K562 (cell line): ENCODE data around the gene CAMK1D. TPM values are rescaled to one million over a fixed set of nuclear protein-coding genes. Genes with fewer than 3 reads are reported as not detected.

ENCODE experiments used
- ATAC-seq: fragments of 200-7000 bp; cut with Tn5 transposase; 3 replicates; pipeline ENCODE4 v1.9.1; 2020; ENCODE audit warnings: moderate library complexity
- BruUV-seq: library from RNA; stranded (reverse); fragments of 400-500 nt; replicated peaks from 2 replicates; lab custom pipeline; 2021; lab: Mats Ljungman, UMichigan
- CTCF ChIA-PET: fragments of 300-600 bp; formaldehyde crosslinking; extraction: SDS; loops from one replicate; lab custom pipeline; 2021; ENCODE audit warnings: low intra/inter-chr PET ratio; lab: Yijun Ruan, JAX
- POLR2A ChIA-PET: fragments of 300-600, 350-650 bp; sonication (Branson Sonifier 250); formaldehyde crosslinking; extraction: SDS; loops from one replicate; lab custom pipeline; 2021; ENCODE audit warnings: antibody characterized with exemption, inconsistent platforms; lab: Yijun Ruan, JAX
- DNase-seq, 4 experiments: peaks; one replicate each; pipeline versions ENCODE4 v3.0.0 to v3.0.0-alpha.2; 2011 to 2018; ENCODE audit warnings: low spot score in 3 of 4, mixed read lengths in 3 of 4; ENCODE audit errors: extremely low read depth in 1 of 4
- FAIRE-seq: peaks from 2 replicates; lab custom pipeline; 2011; peaks lifted over from hg19 to GRCh38; lab: Jason Lieb, UNC
- H2AFZ ChIP-seq: 2 replicates; pipeline ENCODE4 v1.6.0; 2011; ENCODE audit warnings: low read depth, low read length, control low read depth, inconsistent platforms
- H3K27ac ChIP-seq: fragments of 200-600 bp; 3 replicates; pipeline ENCODE4 v1.8.0; 2011; ENCODE audit warnings: low read depth, mild to moderate bottlenecking, control low read depth, inconsistent platforms, low read length, moderate library complexity, mixed read lengths; ENCODE audit errors: extremely low read depth
- H3K27me3 ChIP-seq, 2 experiments: fragments of 300-600 bp in 1 of 2; 2 replicates in 1 of 2; 3 replicates in 1 of 2; pipeline versions ENCODE4 v1.6.0 to v1.8.0; 2011; ENCODE audit warnings: inconsistent platforms in 2 of 2, low read length in 2 of 2, mild to moderate bottlenecking in 1 of 2, mixed read lengths in 1 of 2, moderate library complexity in 1 of 2; ENCODE audit not compliant: control insufficient read depth in 2 of 2, insufficient read depth in 2 of 2
- H3K36me3 ChIP-seq: fragments of 300-600 bp; 3 replicates; pipeline ENCODE4 v1.8.0; 2011; ENCODE audit warnings: mild to moderate bottlenecking, low read length, inconsistent platforms; ENCODE audit not compliant: control insufficient read depth, insufficient read depth
- H3K4me1 ChIP-seq, 2 experiments: fragments of 200-600 bp in 1 of 2; replicated peaks in 1 of 2; 2 replicates in 1 of 2; 3 replicates in 1 of 2; pipeline versions ENCODE4 v1.5.1 to v1.8.0; 2011; ENCODE audit warnings: inconsistent platforms in 2 of 2, low read length in 2 of 2, mild to moderate bottlenecking in 1 of 2, mixed read lengths in 1 of 2, moderate library complexity in 1 of 2; ENCODE audit not compliant: control insufficient read depth in 2 of 2, insufficient read depth in 2 of 2
- H3K4me2 ChIP-seq: 2 replicates; pipeline ENCODE4 v1.6.1; 2011; ENCODE audit warnings: low read length, control low read depth, inconsistent platforms, mixed read lengths; ENCODE audit not compliant: insufficient read depth
- H3K4me3 ChIP-seq: fragments of 200-600 bp; sonication (generic), shearing (Covaris generic); 2 replicates; pipeline ENCODE4 v1.5.1; 2016; ENCODE audit warnings: control low read depth, inconsistent platforms
- H3K79me2 ChIP-seq: fragments of 200-600 bp; 3 replicates; pipeline ENCODE4 v1.8.0; 2011; ENCODE audit warnings: low read length, inconsistent platforms; ENCODE audit not compliant: control insufficient read depth, insufficient read depth
- H3K9ac ChIP-seq, 2 experiments: 2 replicates each; pipeline versions ENCODE4 v1.6.0 to v1.6.1; 2011; ENCODE audit warnings: low read depth in 2 of 2, low read length in 2 of 2, control low read depth in 1 of 2, inconsistent platforms in 1 of 2, mild to moderate bottlenecking in 1 of 2, mixed read lengths in 1 of 2; ENCODE audit not compliant: insufficient read depth in 1 of 2
- H3K9me1 ChIP-seq: one replicate; pipeline ENCODE4 v1.6.0; 2011; ENCODE audit warnings: inconsistent platforms, mild to moderate bottlenecking, low read length, moderate library complexity; ENCODE audit not compliant: control insufficient read depth, insufficient read depth
- H3K9me3 ChIP-seq: replicated peaks from 2 replicates; pipeline ENCODE4 v1.5.1; 2011; ENCODE audit warnings: low read depth, low read length, inconsistent platforms; ENCODE audit not compliant: control insufficient read depth, insufficient read depth
- H4K20me1 ChIP-seq: replicated peaks from 2 replicates; pipeline ENCODE4 v1.6.1; 2011; ENCODE audit warnings: low read length, inconsistent platforms, mixed read lengths; ENCODE audit not compliant: control insufficient read depth, insufficient read depth
- BCL6 ChIP-seq: fragments of 250-450 bp; sonication (Bioruptor Pico); IDR thresholded peaks from 2 replicates; pipeline ENCODE4 v1.4.0; 2020
- BRCA1 ChIP-seq, 2 experiments: fragments of 450-650 bp in 1 of 2; sonication (generic) in 1 of 2; formaldehyde crosslinking in 1 of 2; IDR thresholded peaks; 2 replicates each; pipeline versions ENCODE4 v1.5.0 to v1.6.1; 2017 to 2020; ENCODE audit warnings: mild to moderate bottlenecking in 1 of 2, missing genetic modification reagents in 1 of 2
- NFIC ChIP-seq: fragments of 450-650 bp; IDR thresholded peaks from 2 replicates; pipeline ENCODE4 v1.6.1; 2017; ENCODE audit warnings: mild to moderate bottlenecking, inconsistent platforms
- OTX1 ChIP-seq: fragments of 450-650 bp; formaldehyde crosslinking; IDR thresholded peaks from 2 replicates; pipeline ENCODE4 v1.4.0; 2022; ENCODE audit warnings: mild to moderate bottlenecking
- POLR2G ChIP-seq: fragments of 200-400 bp; formaldehyde crosslinking; IDR thresholded peaks from 2 replicates; pipeline ENCODE4 v1.6.1; 2017; ENCODE audit warnings: low read depth, mild to moderate bottlenecking, antibody characterized with exemption, low read length, moderate library complexity
- SRSF3 ChIP-seq: fragments of 200-400 bp; formaldehyde crosslinking; IDR thresholded peaks from 2 replicates; pipeline ENCODE4 v1.6.1; 2016; ENCODE audit warnings: mild to moderate bottlenecking, low read length, moderate library complexity; ENCODE audit not compliant: insufficient read depth
- ZNF263 ChIP-seq: sonication (generic); formaldehyde crosslinking; IDR thresholded peaks from 2 replicates; pipeline ENCODE4 v1.8.0; 2022; ENCODE audit warnings: mild to moderate bottlenecking, missing genetic modification reagents, borderline replicate concordance
- ZNF347 ChIP-seq: fragments of 450-650 bp; formaldehyde crosslinking; IDR thresholded peaks from 2 replicates; pipeline ENCODE4 v1.4.0; 2020; ENCODE audit warnings: low read depth, mild to moderate bottlenecking, moderate library complexity
- ZNF586 ChIP-seq: fragments of 450-650 bp; formaldehyde crosslinking; conservative IDR thresholded peaks from 2 replicates; pipeline ENCODE4 v1.4.0; 2020; ENCODE audit warnings: mild to moderate bottlenecking, moderate library complexity
- ZNF785 ChIP-seq: fragments of 250-450 bp; sonication (Bioruptor Pico); IDR thresholded peaks from 2 replicates; pipeline ENCODE4 v1.4.0; 2020; ENCODE audit warnings: mild to moderate bottlenecking
- WGBS: fragments of 100-300 bp; shearing (Covaris generic); methylation state at CpG from one replicate; pipeline ENCODE4 v1.1.6; 2016; ENCODE audit warnings: low coverage, mixed read lengths; ENCODE audit not compliant: insufficient coverage; ENCODE audit errors: missing lambda C conversion rate; 5-methylcytosine and 5-hydroxymethylcytosine counted together
- in situ Hi-C: fragments of 300-500 bp; cut with MboI; formaldehyde crosslinking; loops from 4 replicates; pipeline ENCODE4 v1.15.0; 2018; ENCODE audit warnings: inconsistent platforms, mixed read lengths
- intact Hi-C: fragments of 100-400 bp; cut with micrococcal nuclease; formaldehyde crosslinking; loops from 2 replicates; pipeline ENCODE4 v1.14.2; 2022
- polyA plus RNA-seq, 8 experiments: library from polyadenylated mRNA; depleted of rRNA in 4 of 8; stranded (reverse) in 5 of 8; unstranded in 3 of 8; fragments of >200 nt; fragmentation: Nextera tagmentation in 2 of 8; fragmentation: Illumina TruSeq in 1 of 8; extraction: Ambion mirVana in 2 of 8; extraction: Trizol in 1 of 8; gene quantifications; 2 replicates each; pipeline versions ENCODE4 v1.2.1 to v1.2.3, GENCODE V29; 2011 to 2014; ENCODE audit warnings: inconsistent platforms in 1 of 8, missing spikeins in 1 of 8
- total RNA-seq, 7 experiments: library from RNA; depleted of rRNA in 6 of 7; stranded (reverse); fragments of >200 nt in 6 of 7; fragmentation: Illumina TruSeq in 2 of 7; extraction: Trizol in 2 of 7; gene quantifications; 2 replicates each; pipeline versions ENCODE4 v1.2.1 to v1.2.3, GENCODE V29; 2011 to 2021; ENCODE audit warnings: low replicate concordance in 1 of 7
- TF ChIP-seq, protein P1 (sequence below): sonication (generic); formaldehyde crosslinking; IDR thresholded peaks from 2 replicates; pipeline ENCODE4 v1.8.1; 2022; ENCODE audit warnings: missing genetic modification reagents
- TF ChIP-seq, protein P2 (sequence below), 2 experiments: fragments of 150-350 bp in 1 of 2; IDR thresholded peaks; 2 replicates each; pipeline ENCODE4 v1.6.1; 2012 to 2016; ENCODE audit warnings: low read depth in 2 of 2, low read length in 2 of 2, mild to moderate bottlenecking in 1 of 2, moderate library complexity in 1 of 2
- TF ChIP-seq, protein P3 (sequence below): fragments of 250-450 bp; sonication (Bioruptor Pico); IDR thresholded peaks from 2 replicates; pipeline ENCODE4 v1.4.0; 2020; ENCODE audit warnings: mild to moderate bottlenecking, moderate library complexity, borderline replicate concordance

The CAMK1D gene
- total and polyA plus RNA-seq, 9 of the 15 experiments (the other 6 are each of a cell fraction or from before 2014, with no cell fraction given): 0.12 to 0.24 (median 0.20) TPM; not detected in 5

DNA sequence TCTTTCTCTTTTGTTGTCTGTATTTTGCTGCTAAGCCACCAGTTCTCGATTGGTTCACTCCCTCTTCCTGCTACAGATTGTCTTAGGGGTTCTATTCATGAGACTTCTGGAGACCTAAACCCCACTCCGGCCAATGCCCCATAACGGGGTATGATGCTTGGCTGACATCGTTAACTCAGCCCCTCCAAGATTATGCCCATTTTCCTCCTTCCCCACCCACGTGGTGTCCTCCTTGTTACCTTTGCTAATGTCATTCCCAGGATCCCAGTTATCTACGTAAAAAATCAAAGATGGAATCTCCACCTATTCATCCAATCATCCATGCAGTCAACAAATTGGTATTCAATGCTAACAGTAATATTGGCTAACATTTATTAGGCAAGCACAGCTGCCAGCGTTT is 228.3 kb downstream of the CAMK1D start:
- ChIA-PET POLR2A (no interaction called here), CTCF (no interaction called here)
- H4K20me1 ChIP-seq: no peaks in the 10 kb centered on the region
- H2AFZ ChIP-seq: no peak overlapping the region
- no peak overlapping the region for H3K4me3 ChIP-seq
- no TSS peak for BruUV-seq
- WGBS: 1% methylated on average over 7 of the region's 7 CpGs
- no peak for DNase-seq
- H3K27ac ChIP-seq: no peak overlapping the region
- no peak overlapping the region for H3K4me2 ChIP-seq
- H3K79me2 ChIP-seq: no peaks in the 10 kb centered on the region
- no peaks in the 10 kb centered on the region for H3K36me3 ChIP-seq
- intact Hi-C loops: no loop called here
- H3K9ac ChIP-seq: no peak overlapping the region
- no peaks in the 10 kb centered on the region for H3K9me3 ChIP-seq
- no peak for TF ChIP-seq ZNF586
- no peak for TF ChIP-seq BRCA1 (IDR thresholded peaks at IDR 0.05)
- TF ChIP-seq BRCA1 (CRISPR knock-in tag; IDR thresholded peaks at IDR 0.05): no peak
- no peak for TF ChIP-seq ZNF785 (CRISPR knock-in tag)
- TF ChIP-seq, protein P1, sequence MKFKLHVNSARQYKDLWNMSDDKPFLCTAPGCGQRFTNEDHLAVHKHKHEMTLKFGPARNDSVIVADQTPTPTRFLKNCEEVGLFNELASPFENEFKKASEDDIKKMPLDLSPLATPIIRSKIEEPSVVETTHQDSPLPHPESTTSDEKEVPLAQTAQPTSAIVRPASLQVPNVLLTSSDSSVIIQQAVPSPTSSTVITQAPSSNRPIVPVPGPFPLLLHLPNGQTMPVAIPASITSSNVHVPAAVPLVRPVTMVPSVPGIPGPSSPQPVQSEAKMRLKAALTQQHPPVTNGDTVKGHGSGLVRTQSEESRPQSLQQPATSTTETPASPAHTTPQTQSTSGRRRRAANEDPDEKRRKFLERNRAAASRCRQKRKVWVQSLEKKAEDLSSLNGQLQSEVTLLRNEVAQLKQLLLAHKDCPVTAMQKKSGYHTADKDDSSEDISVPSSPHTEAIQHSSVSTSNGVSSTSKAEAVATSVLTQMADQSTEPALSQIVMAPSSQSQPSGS (CRISPR knock-in tag): no peak
- TF ChIP-seq NFIC: no peak
- no peak for TF ChIP-seq ZNF347
- TF ChIP-seq, protein P2, sequence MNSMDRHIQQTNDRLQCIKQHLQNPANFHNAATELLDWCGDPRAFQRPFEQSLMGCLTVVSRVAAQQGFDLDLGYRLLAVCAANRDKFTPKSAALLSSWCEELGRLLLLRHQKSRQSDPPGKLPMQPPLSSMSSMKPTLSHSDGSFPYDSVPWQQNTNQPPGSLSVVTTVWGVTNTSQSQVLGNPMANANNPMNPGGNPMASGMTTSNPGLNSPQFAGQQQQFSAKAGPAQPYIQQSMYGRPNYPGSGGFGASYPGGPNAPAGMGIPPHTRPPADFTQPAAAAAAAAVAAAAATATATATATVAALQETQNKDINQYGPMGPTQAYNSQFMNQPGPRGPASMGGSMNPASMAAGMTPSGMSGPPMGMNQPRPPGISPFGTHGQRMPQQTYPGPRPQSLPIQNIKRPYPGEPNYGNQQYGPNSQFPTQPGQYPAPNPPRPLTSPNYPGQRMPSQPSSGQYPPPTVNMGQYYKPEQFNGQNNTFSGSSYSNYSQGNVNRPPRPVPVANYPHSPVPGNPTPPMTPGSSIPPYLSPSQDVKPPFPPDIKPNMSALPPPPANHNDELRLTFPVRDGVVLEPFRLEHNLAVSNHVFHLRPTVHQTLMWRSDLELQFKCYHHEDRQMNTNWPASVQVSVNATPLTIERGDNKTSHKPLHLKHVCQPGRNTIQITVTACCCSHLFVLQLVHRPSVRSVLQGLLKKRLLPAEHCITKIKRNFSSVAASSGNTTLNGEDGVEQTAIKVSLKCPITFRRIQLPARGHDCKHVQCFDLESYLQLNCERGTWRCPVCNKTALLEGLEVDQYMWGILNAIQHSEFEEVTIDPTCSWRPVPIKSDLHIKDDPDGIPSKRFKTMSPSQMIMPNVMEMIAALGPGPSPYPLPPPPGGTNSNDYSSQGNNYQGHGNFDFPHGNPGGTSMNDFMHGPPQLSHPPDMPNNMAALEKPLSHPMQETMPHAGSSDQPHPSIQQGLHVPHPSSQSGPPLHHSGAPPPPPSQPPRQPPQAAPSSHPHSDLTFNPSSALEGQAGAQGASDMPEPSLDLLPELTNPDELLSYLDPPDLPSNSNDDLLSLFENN (IDR thresholded peaks at IDR 0.05; ENCODE audit: low read depth in 2 of 2, low read length in 2 of 2): no peak
- no peak for TF ChIP-seq OTX1 (CRISPR knock-in tag)
- no peak for TF ChIP-seq BCL6 (CRISPR knock-in tag)
- TF ChIP-seq, protein P3, sequence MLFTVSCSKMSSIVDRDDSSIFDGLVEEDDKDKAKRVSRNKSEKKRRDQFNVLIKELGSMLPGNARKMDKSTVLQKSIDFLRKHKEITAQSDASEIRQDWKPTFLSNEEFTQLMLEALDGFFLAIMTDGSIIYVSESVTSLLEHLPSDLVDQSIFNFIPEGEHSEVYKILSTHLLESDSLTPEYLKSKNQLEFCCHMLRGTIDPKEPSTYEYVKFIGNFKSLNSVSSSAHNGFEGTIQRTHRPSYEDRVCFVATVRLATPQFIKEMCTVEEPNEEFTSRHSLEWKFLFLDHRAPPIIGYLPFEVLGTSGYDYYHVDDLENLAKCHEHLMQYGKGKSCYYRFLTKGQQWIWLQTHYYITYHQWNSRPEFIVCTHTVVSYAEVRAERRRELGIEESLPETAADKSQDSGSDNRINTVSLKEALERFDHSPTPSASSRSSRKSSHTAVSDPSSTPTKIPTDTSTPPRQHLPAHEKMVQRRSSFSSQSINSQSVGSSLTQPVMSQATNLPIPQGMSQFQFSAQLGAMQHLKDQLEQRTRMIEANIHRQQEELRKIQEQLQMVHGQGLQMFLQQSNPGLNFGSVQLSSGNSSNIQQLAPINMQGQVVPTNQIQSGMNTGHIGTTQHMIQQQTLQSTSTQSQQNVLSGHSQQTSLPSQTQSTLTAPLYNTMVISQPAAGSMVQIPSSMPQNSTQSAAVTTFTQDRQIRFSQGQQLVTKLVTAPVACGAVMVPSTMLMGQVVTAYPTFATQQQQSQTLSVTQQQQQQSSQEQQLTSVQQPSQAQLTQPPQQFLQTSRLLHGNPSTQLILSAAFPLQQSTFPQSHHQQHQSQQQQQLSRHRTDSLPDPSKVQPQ (CRISPR knock-in tag): no peak
- TF ChIP-seq SRSF3: no peak
- no peak for TF ChIP-seq ZNF263 (CRISPR knock-in tag)
- no peak for TF ChIP-seq POLR2G
- ATAC-seq: no peak
- H3K4me1 ChIP-seq: no peaks in the 10 kb centered on the region
- in situ Hi-C loops: no loop called here
- FAIRE-seq: no peak
- H3K9me1 ChIP-seq: no peaks in the 10 kb centered on the region
- peaks cover 0 to 8% of the 10 kb centered on the region in 2 experiments; a peak in 1 of 5 replicates for H3K27me3 ChIP-seq
